RCC 7860 (cell line): Measurements from ENCODE around the gene CTNNBIP1.
"Not testable (repeated sequence)": the region's sequence is repeated elsewhere in the genome, so short reads cannot be mapped to it uniquely, and the experiment has no call there.

ENCODE experiments used
- DNase-seq: peaks from one replicate; pipeline ENCODE4 v3.0.0-alpha.2; 2015; ENCODE audit warnings: low spot score
- FAIRE-seq: peaks from 2 replicates; lab custom pipeline; 2012; peaks lifted over from hg19 to GRCh38; lab: Jason Lieb, UNC

CTNNBIP1 gene, protein sequence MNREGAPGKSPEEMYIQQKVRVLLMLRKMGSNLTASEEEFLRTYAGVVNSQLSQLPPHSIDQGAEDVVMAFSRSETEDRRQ

DNA sequence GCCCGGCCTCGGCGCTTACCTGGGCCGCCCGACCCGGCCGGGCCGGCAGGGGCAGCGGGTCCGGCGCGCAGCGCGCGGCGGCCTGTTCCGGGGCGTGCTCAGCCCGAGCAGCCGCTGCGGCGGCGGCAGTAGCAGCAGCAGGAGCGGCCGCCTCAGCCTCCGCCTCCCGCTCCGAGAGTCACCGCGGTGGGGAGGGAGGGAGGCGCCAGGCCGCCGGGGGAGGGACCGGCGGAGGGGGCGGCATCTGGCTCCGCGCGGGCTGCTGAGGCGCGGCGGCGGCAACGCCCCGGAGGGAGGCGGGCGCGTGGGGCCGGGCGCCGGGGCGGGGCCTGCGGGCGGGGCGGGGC lies at the start of gene CTNNBIP1:
Gene CTNNBIP1 (minus strand): TSS at position 194 of the 347 bp plus-strand sequence. CDS start 38,205 bp downstream, outside the sequence.
- FAIRE-seq = no peak

GRCh38 chr1:9957726-9958125 lies 47.7 kb upstream of the CTNNBIP1 start:
- DNase-seq (no peak), FAIRE-seq (no peak)

More for the DNA sequence above, at the start of gene CTNNBIP1:
- no peak for DNase-seq

- FAIRE-seq = no peak
Measured at GRCh38 chr1:9946315-9946714, 36.2 kb upstream of the CTNNBIP1 start.

GRCh38 chr1:9942939-9943788 lies 33.1 kb upstream of the CTNNBIP1 start, which contains the start of the genes LZIC and NMNAT1:
Gene LZIC, minus strand, starts transcription at chr1:9943391. Its CDS starts 6,772 bp downstream, at chr1:9936619.
Gene NMNAT1, plus strand, starts transcription at chr1:9943475. Its CDS starts 28,599 bp downstream, at chr1:9972074.
- peak; percentile 12 for FAIRE-seq
- DNase-seq = peak; percentile 88

More at GRCh38 chr1:9946315-9946714, 36.2 kb upstream of the CTNNBIP1 start:
- DNase-seq = no peak

DNA sequence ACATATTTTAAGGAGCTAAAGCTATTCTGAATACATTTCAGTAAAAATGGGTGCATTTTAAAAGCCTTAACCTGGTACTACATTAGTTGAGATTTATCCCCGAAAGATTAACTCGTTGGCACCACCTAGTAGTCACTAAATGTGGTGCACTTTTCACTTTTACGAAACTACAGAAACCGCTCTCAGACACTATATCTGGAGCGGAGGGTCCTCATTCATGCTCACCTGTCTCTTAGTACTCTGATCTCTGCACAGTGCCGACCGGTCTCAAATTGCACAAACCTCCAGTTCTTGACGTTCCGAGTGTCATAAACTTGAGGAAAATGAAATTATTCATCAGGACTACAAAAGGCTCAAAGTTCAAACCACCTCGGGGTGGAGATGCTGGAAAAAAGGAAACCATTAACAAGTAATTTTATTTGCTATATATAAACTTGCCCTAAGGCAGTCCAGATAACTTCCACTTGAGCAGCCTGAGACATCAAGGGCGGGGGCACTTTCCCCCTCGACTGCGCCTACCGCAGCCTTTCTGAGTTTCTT lies 32.4 kb upstream of the CTNNBIP1 start:
- peak; percentile 78 for FAIRE-seq
- DNase-seq = peak; percentile 48

DNA sequence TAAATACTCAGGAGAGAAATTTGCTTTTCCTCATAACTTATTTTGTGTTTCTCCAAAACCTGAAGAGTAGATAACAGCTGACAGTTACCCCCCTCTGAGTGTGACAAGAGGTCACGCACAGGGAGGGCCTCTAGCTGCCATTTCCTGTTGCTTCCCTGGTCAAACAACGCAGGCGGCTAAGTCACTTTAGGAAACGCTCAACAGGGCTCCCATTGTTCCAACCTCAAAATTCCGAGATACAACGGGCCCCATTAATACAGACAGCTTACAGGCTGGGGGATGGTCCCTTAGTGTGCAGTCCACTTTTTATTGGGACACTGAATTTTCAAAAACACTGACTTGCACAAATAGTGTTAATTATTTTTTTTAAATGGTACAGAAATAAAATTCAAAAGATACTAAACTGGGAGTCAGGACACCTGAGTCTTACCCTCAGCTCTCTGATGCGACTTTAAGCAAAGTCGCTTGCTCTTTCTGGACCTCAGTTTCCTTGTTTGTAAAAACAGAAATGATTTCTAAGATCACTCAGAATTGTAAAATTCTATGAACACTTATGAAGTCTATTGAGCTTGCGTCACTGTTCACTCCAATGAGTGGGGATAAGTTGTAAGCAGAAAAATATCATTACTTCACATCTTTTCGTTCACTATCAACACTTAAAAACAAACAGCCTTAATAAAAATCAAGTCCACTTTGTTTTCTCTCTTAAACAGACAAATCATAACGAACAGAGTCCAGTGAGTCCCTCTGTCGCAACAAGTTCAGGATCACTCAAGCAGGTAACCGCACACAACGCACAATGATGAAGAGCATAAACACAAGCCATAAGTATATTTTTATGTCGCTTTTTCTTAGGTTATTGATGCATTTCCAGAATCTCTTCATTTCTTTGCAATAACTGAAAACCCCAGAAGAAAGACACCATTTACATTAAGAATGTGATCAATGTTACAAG lies 19.6 kb upstream of the CTNNBIP1 start:
- FAIRE-seq = no peak
- no peak for DNase-seq

- no peak for DNase-seq
- FAIRE-seq = no peak
Measured at GRCh38 chr1:9927259-9927658, 17.2 kb upstream of the CTNNBIP1 start.

DNA sequence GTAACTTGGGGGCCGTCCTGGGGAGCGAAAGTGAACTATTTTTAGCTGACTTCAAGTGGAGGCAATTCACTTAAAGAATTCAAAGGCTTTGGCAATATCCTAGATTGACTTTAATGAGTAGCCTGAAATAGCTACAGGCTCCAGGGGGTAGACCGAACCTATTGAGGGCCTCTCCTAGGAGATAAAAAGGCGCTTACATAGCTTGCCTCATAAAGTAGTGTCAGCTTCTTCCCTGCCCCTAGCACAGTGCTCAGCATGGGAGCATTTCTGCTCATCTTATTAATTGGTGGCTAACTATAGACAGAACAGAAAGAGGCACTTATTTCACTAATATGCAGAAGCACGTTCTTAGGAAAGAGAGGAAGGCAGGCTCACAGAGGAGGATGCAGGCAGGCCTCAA lies 12.3 kb upstream of the CTNNBIP1 start:
- DNase-seq (no peak), FAIRE-seq (no peak)

DNA sequence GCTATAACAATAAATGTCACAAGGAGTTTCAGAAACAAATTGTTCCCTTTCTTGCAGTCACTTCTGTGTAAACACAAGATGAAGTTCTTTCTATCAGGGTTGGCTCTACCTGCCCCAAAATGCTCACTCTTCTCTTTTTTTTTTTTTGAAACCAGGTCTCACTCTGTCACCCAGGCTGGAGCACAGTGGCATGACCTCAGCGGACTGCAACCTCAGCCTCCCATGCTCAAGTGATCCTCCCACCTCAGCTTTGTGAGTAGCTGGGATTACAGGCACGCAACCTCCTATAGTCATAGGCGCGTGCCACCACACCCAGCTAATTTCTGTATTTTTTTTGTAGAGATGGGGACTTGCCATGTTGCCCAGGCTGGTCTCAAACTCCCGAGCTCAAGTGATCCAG lies 10.5 kb upstream of the CTNNBIP1 start:
- DNase-seq (no peak), FAIRE-seq (no peak)

- FAIRE-seq = no peak
- DNase-seq = no peak
Measured at GRCh38 chr1:9917901-9918300, 7.8 kb upstream of the CTNNBIP1 start.

DNA sequence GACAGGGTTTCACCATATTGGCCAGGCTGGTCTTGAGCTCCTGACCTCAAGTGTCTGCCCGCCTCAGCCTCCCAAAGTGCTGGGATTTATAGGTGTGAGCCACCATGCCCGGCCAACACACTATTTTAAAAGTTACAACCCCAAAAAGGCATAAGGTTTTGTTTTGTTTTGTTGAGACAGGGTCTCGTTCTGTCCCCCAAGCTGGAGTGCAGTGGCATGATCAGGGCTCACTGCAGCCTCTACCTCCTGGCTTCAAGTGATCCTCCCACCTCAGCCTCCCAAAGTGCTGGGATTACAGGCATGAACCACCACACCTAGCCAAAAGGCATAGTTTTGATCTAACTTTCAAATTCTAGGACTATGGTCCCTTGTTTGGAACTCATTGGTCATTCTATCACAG lies 7.4 kb upstream of the CTNNBIP1 start:
- not testable (repeated sequence) for DNase-seq, FAIRE-seq

DNA sequence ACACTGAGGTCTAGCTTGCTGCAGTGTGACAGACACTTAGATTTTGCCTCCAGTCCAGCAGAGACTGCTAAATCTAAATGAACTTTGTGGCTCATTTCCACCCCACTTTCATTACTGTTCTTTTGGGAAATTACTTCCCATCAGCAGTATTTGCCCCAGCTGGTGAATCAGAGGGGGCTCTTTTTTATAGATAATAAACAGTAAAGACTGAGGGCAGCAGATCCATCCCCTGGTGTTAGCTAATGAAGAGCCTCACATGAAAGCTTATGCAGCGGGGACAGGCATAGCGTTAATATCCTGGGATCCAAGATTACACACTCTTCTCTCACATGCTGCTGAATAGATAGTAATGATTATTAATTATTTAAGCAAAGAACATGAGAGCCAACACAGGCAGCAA lies 6.4 kb upstream of the CTNNBIP1 start:
- DNase-seq (no peak), FAIRE-seq (no peak)

DNA sequence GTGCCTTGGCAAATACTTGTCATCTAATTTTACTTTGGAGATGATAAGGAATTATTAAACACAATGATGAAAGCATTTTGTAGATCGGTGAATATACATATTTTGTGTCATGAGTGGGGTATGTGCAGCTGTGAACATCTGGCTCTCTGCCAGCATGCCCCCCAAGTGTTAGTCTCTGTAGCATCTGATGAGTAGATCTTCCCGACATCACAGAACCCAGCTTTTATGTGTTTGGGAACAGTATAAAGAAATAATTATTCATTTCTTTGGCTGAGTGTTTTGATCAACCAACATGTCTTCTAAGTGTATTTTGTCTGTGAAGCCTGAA lies 4.5 kb upstream of the CTNNBIP1 start:
- DNase-seq (no peak), FAIRE-seq (no peak)

- no peak for FAIRE-seq
- no peak for DNase-seq
Measured at GRCh38 chr1:9912264-9912936, 2.3 kb upstream of the CTNNBIP1 start.

- FAIRE-seq = peak; percentile 87
- peak; percentile 97 for DNase-seq
Measured at GRCh38 chr1:9910423-9911178, 532 bp upstream of the CTNNBIP1 start.

GRCh38 chr1:9909234-9910046 lies 629 bp downstream of the CTNNBIP1 start:
- FAIRE-seq (no peak), DNase-seq (no peak)

- FAIRE-seq (no peak), DNase-seq (no peak)
Measured at GRCh38 chr1:9908871-9909233, 1.2 kb downstream of the CTNNBIP1 start.

DNA sequence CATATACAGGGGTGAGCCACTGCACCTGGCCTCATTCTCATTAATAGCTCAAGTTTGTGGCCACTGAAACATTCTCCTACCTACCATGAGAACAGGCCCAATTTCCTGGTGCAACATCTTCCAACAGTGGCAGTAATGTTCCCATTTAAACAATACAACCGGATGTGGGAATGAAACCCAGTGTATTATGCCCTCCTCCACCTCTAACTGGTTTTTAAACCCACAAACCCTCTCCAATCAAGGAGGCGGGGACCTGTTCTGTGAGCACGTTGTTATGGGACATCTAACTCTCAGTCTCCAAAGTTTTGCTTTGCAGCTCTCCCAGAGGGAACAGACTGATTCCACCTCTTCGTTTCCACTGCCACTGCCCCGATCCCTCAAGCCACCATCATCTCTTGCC lies 2.6 kb downstream of the CTNNBIP1 start:
- FAIRE-seq (no peak), DNase-seq (no peak)

DNA sequence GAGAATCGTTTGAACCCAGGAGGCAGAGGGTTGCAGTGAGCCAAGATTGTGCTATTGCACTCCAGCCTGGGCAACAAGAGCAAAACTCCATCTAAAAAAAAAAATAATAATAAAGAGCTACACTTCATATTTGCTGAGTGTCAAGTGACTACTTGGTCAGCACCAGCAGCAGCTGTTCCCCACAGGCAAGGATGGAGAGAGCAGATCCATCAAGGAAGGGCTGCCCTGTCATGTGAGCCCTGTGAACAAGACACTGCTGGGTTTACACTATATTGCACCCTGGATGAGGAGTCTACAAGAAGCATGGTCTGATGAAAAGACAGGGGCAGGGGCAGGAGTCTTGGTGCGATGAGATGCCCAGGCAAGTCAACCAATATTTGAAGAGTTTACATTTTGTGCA lies 3.6 kb downstream of the CTNNBIP1 start:
- FAIRE-seq = no peak
- DNase-seq = no peak
